ENCODE measurements around the gene RAD51B. TPM values are rescaled to one million over a fixed set of nuclear protein-coding genes. Genes with fewer than 3 reads are reported as not detected.

RAD51B gene
- total and polyA plus RNA-seq, 2 donors (not counting 1 experiment from before 2014, with no cell fraction given) = 4.6 to 16.3 TPM

GRCh38 chr14:68315081-68315480, 495.5 kb downstream of the RAD51B start:
- H3K4me3 ChIP-seq (replicated peaks in 1 of 4; ENCODE audit: control extremely low read depth in 1 of 4, insufficient read depth in 1 of 4, low read depth in 3 of 4, low read length in 4 of 4) = no peak overlapping the region
- no peak overlapping the region for H2AFZ ChIP-seq (ENCODE audit: low read length)
- no peaks in the 10 kb centered on the region for H3K36me3 ChIP-seq (ENCODE audit: control insufficient read depth, insufficient read depth, low read length)
- no peaks in the 10 kb centered on the region for H4K20me1 ChIP-seq (ENCODE audit: control insufficient read depth, extremely low read depth, insufficient read depth, low read length)
- no peaks in the 10 kb centered on the region for H3K27me3 ChIP-seq (ENCODE audit: control insufficient read depth, insufficient read depth, low read length)
- DNase-seq (ENCODE audit: low read depth in 2 of 2) = no peak
- no peaks in the 10 kb centered on the region for H3K9me3 ChIP-seq (ENCODE audit: control insufficient read depth, insufficient read depth, low read depth, low read length)
- H3K4me1 ChIP-seq (ENCODE audit: control insufficient read depth, extremely low read depth, insufficient read depth, low read length) = no peaks in the 10 kb centered on the region
- no peaks in the 10 kb centered on the region for H3K79me2 ChIP-seq (ENCODE audit: control insufficient read depth, insufficient read depth, low read length)
- no peak overlapping the region for H3K9ac ChIP-seq (ENCODE audit: insufficient read depth, low read length)
- no peak overlapping the region for H3K27ac ChIP-seq (ENCODE audit: insufficient read depth, low read length)
- no peak overlapping the region for H3K4me2 ChIP-seq (ENCODE audit: extremely low read depth, insufficient read depth, low read length)
- TF ChIP-seq EZH2 (IDR thresholded peaks at IDR 0.05; ENCODE audit: low read length, missing control alignments) (no peak), CTCF (conservative IDR thresholded peaks at IDR 0.05 in 1 of 2, IDR thresholded peaks at IDR 0.05 in 1 of 2; ENCODE audit: low read depth in 1 of 2, low read length in 2 of 2) (no peak)

- H3K27me3 ChIP-seq (ENCODE audit: control insufficient read depth, insufficient read depth, low read length) = no peaks in the 10 kb centered on the region
- H3K4me3 ChIP-seq (replicated peaks in 1 of 4; ENCODE audit: control extremely low read depth in 1 of 4, insufficient read depth in 1 of 4, low read depth in 3 of 4, low read length in 4 of 4) = no peak overlapping the region
- H2AFZ ChIP-seq (ENCODE audit: low read length) = no peak overlapping the region
- no peaks in the 10 kb centered on the region for H3K4me1 ChIP-seq (ENCODE audit: control insufficient read depth, extremely low read depth, insufficient read depth, low read length)
- no peaks in the 10 kb centered on the region for H4K20me1 ChIP-seq (ENCODE audit: control insufficient read depth, extremely low read depth, insufficient read depth, low read length)
- H3K36me3 ChIP-seq (ENCODE audit: control insufficient read depth, insufficient read depth, low read length) = no peaks in the 10 kb centered on the region
- no peak overlapping the region for H3K4me2 ChIP-seq (ENCODE audit: extremely low read depth, insufficient read depth, low read length)
- no peak for TF ChIP-seq EZH2 (IDR thresholded peaks at IDR 0.05; ENCODE audit: low read length, missing control alignments)
- H3K9me3 ChIP-seq (ENCODE audit: control insufficient read depth, insufficient read depth, low read depth, low read length) = no peaks in the 10 kb centered on the region
- no peak overlapping the region for H3K27ac ChIP-seq (ENCODE audit: insufficient read depth, low read length)
- no peaks in the 10 kb centered on the region for H3K79me2 ChIP-seq (ENCODE audit: control insufficient read depth, insufficient read depth, low read length)
- no peak overlapping the region for H3K9ac ChIP-seq (ENCODE audit: insufficient read depth, low read length)
- no peak for DNase-seq (ENCODE audit: low read depth in 2 of 2)
Observed at GRCh38 chr14:68316078-68316868, 496.7 kb downstream of the RAD51B start.

- Histone ChIP-seq H3K4me3 (replicated peaks in 1 of 4; ENCODE audit: control extremely low read depth in 1 of 4, insufficient read depth in 1 of 4, low read depth in 3 of 4, low read length in 4 of 4) (no peak overlapping the region), H3K4me1 (ENCODE audit: control insufficient read depth, extremely low read depth, insufficient read depth, low read length) (no peaks in the 10 kb centered on the region), H2AFZ (ENCODE audit: low read length) (no peak overlapping the region), H3K4me2 (ENCODE audit: extremely low read depth, insufficient read depth, low read length) (no peak overlapping the region), H3K27me3 (ENCODE audit: control insufficient read depth, insufficient read depth, low read length) (no peaks in the 10 kb centered on the region), H3K27ac (ENCODE audit: insufficient read depth, low read length) (no peak overlapping the region), H4K20me1 (ENCODE audit: control insufficient read depth, extremely low read depth, insufficient read depth, low read length) (no peaks in the 10 kb centered on the region), H3K79me2 (ENCODE audit: control insufficient read depth, insufficient read depth, low read length) (no peaks in the 10 kb centered on the region), H3K9me3 (ENCODE audit: control insufficient read depth, insufficient read depth, low read depth, low read length) (no peaks in the 10 kb centered on the region), H3K36me3 (ENCODE audit: control insufficient read depth, insufficient read depth, low read length) (no peaks in the 10 kb centered on the region), H3K9ac (ENCODE audit: insufficient read depth, low read length) (no peak overlapping the region)
- no peak for TF ChIP-seq EZH2 (IDR thresholded peaks at IDR 0.05; ENCODE audit: low read length, missing control alignments)
- TF ChIP-seq CTCF (conservative IDR thresholded peaks at IDR 0.05 in 1 of 2, IDR thresholded peaks at IDR 0.05 in 1 of 2; ENCODE audit: low read depth in 1 of 2, low read length in 2 of 2) = no peak
- DNase-seq (ENCODE audit: low read depth in 2 of 2) = no peak
Observed at GRCh38 chr14:68317239-68317638, 497.7 kb downstream of the RAD51B start.
